ENCODE measurements around the gene SPIN1. TPM values are rescaled to one million over a fixed set of nuclear protein-coding genes. Genes with fewer than 3 reads are reported as not detected.
"Not testable (repeated sequence)": the region's sequence is repeated elsewhere in the genome, so short reads cannot be mapped to it uniquely, and the experiment has no call there.

Gene SPIN1
- total and polyA plus RNA-seq, 7 donors = 2.5 to 17.2 (median 7.9) TPM

DNA sequence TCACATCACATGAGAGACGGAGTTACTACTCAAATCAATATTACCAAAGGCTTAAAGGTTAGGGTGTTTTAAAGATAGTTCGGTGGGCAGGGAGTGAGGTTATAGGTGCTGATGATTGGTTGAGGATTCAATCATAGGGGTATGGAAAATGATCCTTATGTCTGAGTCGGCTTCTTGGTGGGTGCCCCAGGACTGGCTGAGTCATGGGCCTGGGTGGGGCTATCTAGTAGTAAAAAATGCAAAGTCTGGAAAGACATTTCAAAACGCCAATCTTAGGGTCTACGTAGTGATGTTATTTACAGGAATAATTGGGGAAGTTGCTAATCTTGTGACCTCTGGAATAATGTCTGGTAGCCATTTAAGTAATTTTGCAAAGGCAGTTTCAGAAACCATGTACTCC lies 15.2 kb upstream of the SPIN1 start:
- DNase-seq (no peak), ATAC-seq (no peak)
- Histone ChIP-seq H3K27ac (no peak overlapping the region), H3K4me3 (no peak overlapping the region), H3K4me1 (no peaks in the 10 kb centered on the region), H3K9me3 (no peaks in the 10 kb centered on the region), H3K27me3 (ENCODE audit: insufficient read depth in 3 of 3, low read length in 2 of 3) (no peaks in the 10 kb centered on the region), H3K36me3 (ENCODE audit: insufficient read depth in 1 of 2, low read depth in 1 of 2) (no peaks in the 10 kb centered on the region)
- 75 to 80% (median 80%) methylated on average over 5 of the region's 5 CpGs for WGBS, 3 donors
- TF ChIP-seq, protein P1, sequence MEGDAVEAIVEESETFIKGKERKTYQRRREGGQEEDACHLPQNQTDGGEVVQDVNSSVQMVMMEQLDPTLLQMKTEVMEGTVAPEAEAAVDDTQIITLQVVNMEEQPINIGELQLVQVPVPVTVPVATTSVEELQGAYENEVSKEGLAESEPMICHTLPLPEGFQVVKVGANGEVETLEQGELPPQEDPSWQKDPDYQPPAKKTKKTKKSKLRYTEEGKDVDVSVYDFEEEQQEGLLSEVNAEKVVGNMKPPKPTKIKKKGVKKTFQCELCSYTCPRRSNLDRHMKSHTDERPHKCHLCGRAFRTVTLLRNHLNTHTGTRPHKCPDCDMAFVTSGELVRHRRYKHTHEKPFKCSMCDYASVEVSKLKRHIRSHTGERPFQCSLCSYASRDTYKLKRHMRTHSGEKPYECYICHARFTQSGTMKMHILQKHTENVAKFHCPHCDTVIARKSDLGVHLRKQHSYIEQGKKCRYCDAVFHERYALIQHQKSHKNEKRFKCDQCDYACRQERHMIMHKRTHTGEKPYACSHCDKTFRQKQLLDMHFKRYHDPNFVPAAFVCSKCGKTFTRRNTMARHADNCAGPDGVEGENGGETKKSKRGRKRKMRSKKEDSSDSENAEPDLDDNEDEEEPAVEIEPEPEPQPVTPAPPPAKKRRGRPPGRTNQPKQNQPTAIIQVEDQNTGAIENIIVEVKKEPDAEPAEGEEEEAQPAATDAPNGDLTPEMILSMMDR (IDR thresholded peaks at IDR 0.05) = no peak
- intact Hi-C loops (cut with DNase I) = no loop called here

GRCh38 chr9:88378317-88378716 lies 9.9 kb upstream of the SPIN1 start:
- ATAC-seq (no peak), DNase-seq (no peak)
- Histone ChIP-seq H3K27ac (no peak overlapping the region), H3K36me3 (ENCODE audit: insufficient read depth in 1 of 2, low read depth in 1 of 2) (no peaks in the 10 kb centered on the region), H3K9me3 (no peaks in the 10 kb centered on the region), H3K27me3 (ENCODE audit: insufficient read depth in 3 of 3, low read length in 2 of 3) (no peaks in the 10 kb centered on the region), H3K4me3 (no peak overlapping the region), H3K4me1 (no peaks in the 10 kb centered on the region)
- TF ChIP-seq, protein P1 (IDR thresholded peaks at IDR 0.05) = no peak
- WGBS, 3 donors = 51 to 65% (median 56%) methylated on average over 2 of the region's 2 CpGs
- intact Hi-C loops (cut with DNase I) = no loop called here

- Histone ChIP-seq H3K4me3 (no peak overlapping the region), H3K27ac (no peak overlapping the region), H3K27me3 (ENCODE audit: insufficient read depth in 3 of 3, low read length in 2 of 3) (no peaks in the 10 kb centered on the region), H3K9me3 (no peaks in the 10 kb centered on the region), H3K36me3 (ENCODE audit: insufficient read depth in 1 of 2, low read depth in 1 of 2) (no peaks in the 10 kb centered on the region), H3K4me1 (no peaks in the 10 kb centered on the region)
- ATAC-seq = no peak
- DNase-seq = no peak
- TF ChIP-seq, protein P1 (IDR thresholded peaks at IDR 0.05) = no peak
- intact Hi-C loops (cut with DNase I) = no loop called here
- WGBS, 3 donors = 88 to 92% (median 89%) methylated on average over 3 of the region's 3 CpGs
These were observed 8.9 kb upstream of the SPIN1 start for GRCh38 chr9:88379352-88379751.

DNA sequence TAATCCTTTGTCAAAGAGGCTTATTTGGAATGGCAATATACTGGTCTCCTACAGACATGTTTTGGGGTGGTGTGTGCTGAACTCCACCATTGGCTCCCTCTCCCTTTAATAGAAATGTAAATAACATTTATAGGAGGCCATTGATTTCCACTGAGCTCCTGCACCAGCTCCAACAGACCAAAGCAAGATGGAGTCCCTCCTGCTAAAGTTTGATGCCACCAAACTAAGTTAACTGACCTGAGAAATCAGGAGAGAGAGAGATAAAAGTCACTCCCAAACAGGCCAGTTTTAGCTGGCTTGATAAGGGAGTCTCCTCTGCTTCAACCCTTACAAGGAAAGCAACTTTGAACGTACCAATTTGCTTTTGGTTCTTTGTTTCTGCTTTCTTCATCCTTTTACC lies 8.1 kb upstream of the SPIN1 start:
- Histone ChIP-seq H3K4me1 (no peaks in the 10 kb centered on the region), H3K4me3 (no peak overlapping the region), H3K27me3 (ENCODE audit: insufficient read depth in 3 of 3, low read length in 2 of 3) (no peaks in the 10 kb centered on the region), H3K36me3 (ENCODE audit: insufficient read depth in 1 of 2, low read depth in 1 of 2) (no peaks in the 10 kb centered on the region), H3K9me3 (no peaks in the 10 kb centered on the region), H3K27ac (no peak overlapping the region)
- TF ChIP-seq, protein P1 (IDR thresholded peaks at IDR 0.05) = no peak
- ATAC-seq = no peak
- 63 to 74% (median 72%) methylated on average over 1 of the region's 1 CpG for WGBS, 3 donors
- no peak for DNase-seq
- intact Hi-C loops (cut with DNase I) = no loop called here

- intact Hi-C loops (cut with DNase I); DNase-seq; H3K27me3 ChIP-seq (ENCODE audit: insufficient read depth in 3 of 3, low read length in 2 of 3); H3K36me3 ChIP-seq (ENCODE audit: insufficient read depth in 1 of 2, low read depth in 1 of 2); H3K4me3 ChIP-seq; H3K4me1 ChIP-seq; ATAC-seq; H3K27ac ChIP-seq; H3K9me3 ChIP-seq: not testable (repeated sequence)
- 92 to 94% (median 94%) methylated on average over 10 of the region's 10 CpGs for WGBS, 3 donors
These were observed 6.9 kb upstream of the SPIN1 start for GRCh38 chr9:88381322-88381721.

All from psoas muscle (tissue), 8 donors.